Measurements from ENCODE around the gene HELLS.
"Not testable (repeated sequence)": the region's sequence is repeated elsewhere in the genome, so short reads cannot be mapped to it uniquely, and the experiment has no call there.

The HELLS gene

DNA sequence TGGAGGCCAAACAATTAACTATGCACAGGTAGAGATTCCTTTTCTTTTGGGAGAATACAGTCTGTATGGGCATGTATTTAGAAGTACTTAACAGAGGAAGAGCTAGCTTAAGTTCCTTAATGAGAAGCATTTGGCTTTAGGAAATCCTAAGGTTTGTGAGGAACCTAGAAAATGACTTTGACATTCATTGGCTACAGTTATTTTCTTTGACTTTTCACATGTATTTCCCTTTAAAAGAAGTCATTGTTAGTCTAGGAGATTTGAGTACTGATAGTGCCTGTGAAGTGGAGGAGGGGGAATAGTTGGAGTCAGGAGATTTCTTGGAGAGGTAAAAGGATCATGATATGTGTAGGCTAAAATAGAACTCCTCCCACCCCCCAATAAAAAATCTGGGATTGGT, 3.6 kb downstream of the HELLS start:
- DNase-seq = no peak
- H3K27me3 ChIP-seq = no peaks in the 10 kb centered on the region
- no peak for TF ChIP-seq CTCF (IDR thresholded peaks at IDR 0.05; ENCODE audit: low read depth, low read length)
- H3K36me3 ChIP-seq = peaks cover 18% of the 10 kb centered on the region
- H3K4me3 ChIP-seq (ENCODE audit: low read depth, low read length) = no peak overlapping the region
- H3K9me3 ChIP-seq = no peaks in the 10 kb centered on the region
- H3K4me1 ChIP-seq = no peaks in the 10 kb centered on the region; the same call in 1 of the 2 replicates

GRCh38 chr10:94567714-94568307, 22.2 kb downstream of the HELLS start:
- not testable (repeated sequence) for H3K27me3 ChIP-seq; H3K9me3 ChIP-seq; H3K4me1 ChIP-seq; H3K4me3 ChIP-seq (ENCODE audit: low read depth, low read length); DNase-seq
- peaks cover 48% of the 10 kb centered on the region for H3K36me3 ChIP-seq

- no peaks in the 10 kb centered on the region for H3K9me3 ChIP-seq
- no peaks in the 10 kb centered on the region for H3K4me1 ChIP-seq
- no peak for TF ChIP-seq CTCF (IDR thresholded peaks at IDR 0.05; ENCODE audit: low read depth, low read length)
- no peaks in the 10 kb centered on the region for H3K27me3 ChIP-seq
- H3K36me3 ChIP-seq = peaks cover 36% of the 10 kb centered on the region
- DNase-seq = no peak
- H3K4me3 ChIP-seq (ENCODE audit: low read depth, low read length) = no peak overlapping the region
Observed at GRCh38 chr10:94571081-94571480, 25.5 kb downstream of the HELLS start.

DNA sequence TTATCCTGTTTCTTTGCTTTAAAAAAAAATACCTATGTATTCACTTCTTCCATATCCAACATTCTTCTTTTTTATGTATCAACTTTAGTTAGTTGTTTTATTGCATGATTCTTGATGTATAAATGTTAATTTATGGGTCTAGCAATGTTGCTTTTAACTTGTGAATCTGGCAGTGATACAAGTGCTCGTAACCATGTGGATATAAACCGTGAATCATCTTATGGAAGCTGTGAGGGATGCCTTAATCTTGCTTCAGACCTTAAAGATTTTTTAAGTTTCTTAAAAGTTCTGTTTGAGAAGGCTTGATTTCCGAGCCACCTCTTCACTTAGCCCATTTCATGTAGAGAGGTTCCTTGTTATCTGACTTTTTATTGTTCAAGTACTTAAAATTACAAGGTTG, 25.9 kb downstream of the HELLS start:
- H3K36me3 ChIP-seq = peaks cover 39% of the 10 kb centered on the region
- no peaks in the 10 kb centered on the region for H3K4me1 ChIP-seq
- no peaks in the 10 kb centered on the region for H3K9me3 ChIP-seq
- no peak for DNase-seq
- H3K4me3 ChIP-seq (ENCODE audit: low read depth, low read length) = no peak overlapping the region
- H3K27me3 ChIP-seq = no peaks in the 10 kb centered on the region
- TF ChIP-seq CTCF (IDR thresholded peaks at IDR 0.05; ENCODE audit: low read depth, low read length) = no peak

- H3K4me3 ChIP-seq (ENCODE audit: low read depth, low read length) = no peak overlapping the region
- no peak for DNase-seq
- H3K36me3 ChIP-seq = peaks cover 23% of the 10 kb centered on the region
- H3K4me1 ChIP-seq = no peaks in the 10 kb centered on the region; the same call in 1 of the 2 replicates
- no peaks in the 10 kb centered on the region for H3K27me3 ChIP-seq
- TF ChIP-seq CTCF (IDR thresholded peaks at IDR 0.05; ENCODE audit: low read depth, low read length) = no peak
- H3K9me3 ChIP-seq = no peaks in the 10 kb centered on the region
Observed at GRCh38 chr10:94578790-94579189, 33.2 kb downstream of the HELLS start.

GRCh38 chr10:94583124-94583523, 37.5 kb downstream of the HELLS start:
- no peak for TF ChIP-seq CTCF (IDR thresholded peaks at IDR 0.05; ENCODE audit: low read depth, low read length)
- DNase-seq = no peak
- H3K27me3 ChIP-seq = no peaks in the 10 kb centered on the region
- H3K4me3 ChIP-seq (ENCODE audit: low read depth, low read length) = no peak overlapping the region
- no peaks in the 10 kb centered on the region; the same call in 1 of the 2 replicates for H3K4me1 ChIP-seq
- H3K36me3 ChIP-seq = peaks cover 17% of the 10 kb centered on the region
- no peaks in the 10 kb centered on the region for H3K9me3 ChIP-seq

Measured in BE2C (cell line).